Type B pancreatic cell (in vitro differentiated cells): ENCODE data around the gene OR1E2. TPM values are rescaled to one million over a fixed set of nuclear protein-coding genes. Genes with fewer than 3 reads are reported as not detected.

Source experiments
- DNase-seq: peaks from one replicate; pipeline ENCODE4 v3.0.0; 2021; ENCODE audit warnings: mixed read lengths; ENCODE audit not compliant: unreplicated experiment; ENCODE audit errors: extremely low spot score
- H3K27ac Mint-ChIP-seq: 2 replicates; pipeline ENCODE4 v1.8.0; 2021; ENCODE audit warnings: mild to moderate bottlenecking, mixed read lengths
- H3K27me3 Mint-ChIP-seq: 2 replicates; pipeline ENCODE4 v1.8.0; 2021; ENCODE audit warnings: mixed read lengths
- H3K36me3 Mint-ChIP-seq: 2 replicates; pipeline ENCODE4 v1.8.0; 2021; ENCODE audit warnings: mixed read lengths
- H3K4me1 Mint-ChIP-seq: one replicate; pipeline ENCODE4 v1.8.0; 2021; ENCODE audit warnings: mixed read lengths; ENCODE audit not compliant: unreplicated experiment
- H3K4me3 Mint-ChIP-seq: 2 replicates; pipeline ENCODE4 v1.8.0; 2021; ENCODE audit warnings: mild to moderate bottlenecking, mixed read lengths
- H3K9me3 Mint-ChIP-seq: 2 replicates; pipeline ENCODE4 v1.8.0; 2021; ENCODE audit warnings: mixed read lengths
- total RNA-seq: library from RNA; stranded (reverse); gene quantifications from 2 replicates; pipeline ENCODE4 v1.2.1, GENCODE V29; 2021; ENCODE audit warnings: low replicate concordance
- TF ChIP-seq, protein P1 (sequence below): fragments of 200-600 bp; sonication (generic); conservative IDR thresholded peaks from 2 replicates; pipeline ENCODE4 v1.5.0; 2021; ENCODE audit warnings: antibody characterized with exemption, mild to moderate bottlenecking

The OR1E2 gene
- total RNA-seq, 1 donor from 2014 or later, result not detected

DNA sequence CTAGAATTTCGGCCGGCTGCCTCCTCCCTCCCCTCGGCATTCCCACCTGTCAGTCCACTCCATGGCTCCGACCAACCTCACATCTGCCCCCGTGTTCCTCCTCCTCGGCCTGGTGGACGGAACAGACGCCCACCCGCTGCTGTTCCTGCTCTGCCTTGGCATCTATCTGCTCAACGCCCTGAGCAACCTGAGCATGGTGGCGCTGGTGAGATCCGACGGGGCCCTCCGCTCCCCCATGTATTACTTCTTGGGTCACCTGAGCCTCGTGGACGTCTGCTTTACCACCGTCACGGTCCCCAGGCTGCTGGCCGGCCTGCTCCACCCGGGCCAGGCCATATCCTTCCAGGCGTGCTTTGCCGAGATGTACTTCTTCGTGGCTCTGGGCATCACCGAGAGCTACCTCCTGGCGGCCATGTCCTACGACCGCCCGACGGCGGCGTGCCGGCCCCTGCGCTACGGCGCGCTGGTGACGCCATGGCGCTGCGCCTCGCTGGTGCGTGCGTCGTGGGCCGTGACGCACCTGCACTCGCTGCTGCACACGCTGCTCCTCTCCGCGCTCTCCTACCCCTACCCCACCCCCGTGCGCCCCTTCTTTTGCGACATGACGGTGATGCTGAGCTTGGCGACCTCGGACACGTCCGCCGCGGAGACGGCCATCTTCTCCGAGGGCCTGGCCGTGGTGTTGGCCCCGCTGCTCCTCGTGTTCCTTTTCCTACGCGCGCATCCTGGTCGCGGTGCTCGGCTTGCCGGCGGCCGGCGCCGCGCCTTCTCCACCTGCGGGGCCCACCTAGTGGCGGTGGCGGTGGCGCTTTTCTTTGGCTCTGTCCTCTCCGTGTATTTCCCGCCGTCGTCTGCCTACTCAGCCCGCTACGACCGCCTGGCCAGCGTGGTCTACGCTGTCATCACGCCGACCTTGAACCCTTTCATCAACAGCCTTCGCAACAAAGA, 47.5 kb downstream of the OR1E2 start, which contains the start of gene OR3A2:
Gene OR3A2 (minus strand): TSS at position 440 of the 948 bp plus-strand sequence.
- H3K4me3 Mint-ChIP-seq, result no peak within 1 kb of the TSS
- no peaks in the 10 kb centered on the region for H3K27me3 Mint-ChIP-seq
- H3K9me3 Mint-ChIP-seq, result peaks cover 4% of the 10 kb centered on the region
- TF ChIP-seq, protein P1, sequence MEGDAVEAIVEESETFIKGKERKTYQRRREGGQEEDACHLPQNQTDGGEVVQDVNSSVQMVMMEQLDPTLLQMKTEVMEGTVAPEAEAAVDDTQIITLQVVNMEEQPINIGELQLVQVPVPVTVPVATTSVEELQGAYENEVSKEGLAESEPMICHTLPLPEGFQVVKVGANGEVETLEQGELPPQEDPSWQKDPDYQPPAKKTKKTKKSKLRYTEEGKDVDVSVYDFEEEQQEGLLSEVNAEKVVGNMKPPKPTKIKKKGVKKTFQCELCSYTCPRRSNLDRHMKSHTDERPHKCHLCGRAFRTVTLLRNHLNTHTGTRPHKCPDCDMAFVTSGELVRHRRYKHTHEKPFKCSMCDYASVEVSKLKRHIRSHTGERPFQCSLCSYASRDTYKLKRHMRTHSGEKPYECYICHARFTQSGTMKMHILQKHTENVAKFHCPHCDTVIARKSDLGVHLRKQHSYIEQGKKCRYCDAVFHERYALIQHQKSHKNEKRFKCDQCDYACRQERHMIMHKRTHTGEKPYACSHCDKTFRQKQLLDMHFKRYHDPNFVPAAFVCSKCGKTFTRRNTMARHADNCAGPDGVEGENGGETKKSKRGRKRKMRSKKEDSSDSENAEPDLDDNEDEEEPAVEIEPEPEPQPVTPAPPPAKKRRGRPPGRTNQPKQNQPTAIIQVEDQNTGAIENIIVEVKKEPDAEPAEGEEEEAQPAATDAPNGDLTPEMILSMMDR, result no peak
- no peaks in the 10 kb centered on the region for H3K36me3 Mint-ChIP-seq
- no peak for DNase-seq
- H3K27ac Mint-ChIP-seq, result no peak within 1 kb of the TSS
- no peaks in the 10 kb centered on the region for H3K4me1 Mint-ChIP-seq

Other genes with a start within 250 kb of the OR1E2 start
- gene OR1A2, start 236.3 kb downstream of the OR1E2 start, total RNA-seq, result not detected in 2 replicates
- not detected in 2 replicates for gene OR1A1, start 226.2 kb downstream of the OR1E2 start, total RNA-seq
- gene OR3A1, start 135.5 kb downstream of the OR1E2 start, total RNA-seq, result not detected in 2 replicates
- not detected in 2 replicates for gene OR3A2, start 47.5 kb downstream of the OR1E2 start, total RNA-seq
- not detected in 2 replicates for gene OR1E1, start 35.4 kb downstream of the OR1E2 start, total RNA-seq
- not detected in 2 replicates for gene OR3A3, start 22.5 kb downstream of the OR1E2 start, total RNA-seq
- not detected in 2 replicates for gene SPATA22, start 38.0 kb upstream of the OR1E2 start, total RNA-seq
- 0.33 and 0.51 TPM in 2 replicates for gene ASPA, start 42.2 kb upstream of the OR1E2 start, total RNA-seq
- gene TRPV3, start 124.0 kb upstream of the OR1E2 start, total RNA-seq, result 2.3 and 3.4 TPM in 2 replicates
- gene TRPV1, start 175.6 kb upstream of the OR1E2 start, total RNA-seq, result 7.7 and 9.6 TPM in 2 replicates
- gene SHPK, start 202.4 kb upstream of the OR1E2 start, total RNA-seq, result 18.6 and 22.1 TPM in 2 replicates
- gene CTNS, start 202.9 kb upstream of the OR1E2 start, total RNA-seq, result 17.4 and 17.5 TPM in 2 replicates
- gene TAX1BP3, start 234.7 kb upstream of the OR1E2 start, total RNA-seq, result 91.2 and 138 TPM in 2 replicates
- 38.6 and 46.6 TPM in 2 replicates for gene EMC6, start 235.0 kb upstream of the OR1E2 start, total RNA-seq